Skeletal muscle tissue (tissue), 4 donors: ENCODE data around the gene C5. TPM values are rescaled to one million over a fixed set of nuclear protein-coding genes. Genes with fewer than 3 reads are reported as not detected.

ENCODE experiments used
- H3K27ac ChIP-seq: one replicate; pipeline ENCODE4 v1.7.0; 2013; ENCODE audit warnings: mild to moderate bottlenecking, low read depth, low read length, inconsistent platforms
- H3K27me3 ChIP-seq, 3 donors: one replicate each; pipeline ENCODE4 v1.7.0; 2013; ENCODE audit warnings: low read length in 3 of 3; ENCODE audit not compliant: control insufficient read depth in 3 of 3, insufficient read depth in 3 of 3
- H3K36me3 ChIP-seq, 3 donors: one replicate each; pipeline ENCODE4 v1.7.0; 2013; ENCODE audit warnings: low read length in 3 of 3; ENCODE audit not compliant: control insufficient read depth in 3 of 3, insufficient read depth in 3 of 3
- H3K4me1 ChIP-seq, 3 donors: one replicate each; pipeline ENCODE4 v1.7.0; 2013; ENCODE audit warnings: low read length in 3 of 3, mild to moderate bottlenecking in 3 of 3; ENCODE audit not compliant: control insufficient read depth in 3 of 3, insufficient read depth in 3 of 3
- H3K4me3 ChIP-seq, 3 donors: one replicate each; pipeline ENCODE4 v1.7.0; 2013; ENCODE audit warnings: low read length in 3 of 3
- H3K9ac ChIP-seq, 3 donors: one replicate each; pipeline ENCODE4 v1.7.0; 2013; ENCODE audit warnings: low read length in 3 of 3, mild to moderate bottlenecking in 3 of 3, moderate library complexity in 2 of 3, low read depth in 1 of 3
- H3K9me3 ChIP-seq, 3 donors: one replicate each; pipeline ENCODE4 v1.7.0; 2013; ENCODE audit warnings: low read length in 3 of 3; ENCODE audit not compliant: control insufficient read depth in 3 of 3
- total RNA-seq: library from RNA; depleted of rRNA; stranded (reverse); fragments of >200 nt; gene quantifications from one replicate; pipeline ENCODE4 v1.2.3, GENCODE V29; 2014
- donor health status: Osteomylitis.

C5 gene
- total RNA-seq, 1 donor from 2014 or later, result 9.9 TPM

DNA sequence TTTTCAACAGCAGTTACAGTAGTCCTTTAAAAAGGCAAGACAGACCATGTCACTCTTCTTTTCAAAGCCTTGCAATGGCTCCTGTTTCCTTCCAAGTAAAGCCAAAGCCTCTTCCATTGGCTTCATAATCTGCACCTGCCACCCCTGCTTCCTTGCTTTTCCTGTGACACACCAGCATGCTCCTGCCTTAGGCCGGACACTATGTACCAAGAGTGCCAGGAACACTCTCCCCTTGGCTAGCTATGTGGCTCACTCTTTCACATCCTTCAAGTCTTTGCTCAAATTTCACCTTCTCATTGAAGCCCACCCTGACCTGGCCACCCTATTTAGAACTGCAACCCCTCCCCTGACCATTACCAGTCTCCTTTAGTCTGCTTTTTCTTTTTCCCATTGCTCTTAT lies 101.3 kb downstream of the C5 start:
- H3K4me3 ChIP-seq, result no peak overlapping the region
- H3K9ac ChIP-seq, result no peak overlapping the region
- H3K36me3 ChIP-seq, result no peaks in the 10 kb centered on the region
- no peak overlapping the region for H3K27ac ChIP-seq
- no peaks in the 10 kb centered on the region for H3K4me1 ChIP-seq
- H3K9me3 ChIP-seq, result no peaks in the 10 kb centered on the region
- no peaks in the 10 kb centered on the region for H3K27me3 ChIP-seq

DNA sequence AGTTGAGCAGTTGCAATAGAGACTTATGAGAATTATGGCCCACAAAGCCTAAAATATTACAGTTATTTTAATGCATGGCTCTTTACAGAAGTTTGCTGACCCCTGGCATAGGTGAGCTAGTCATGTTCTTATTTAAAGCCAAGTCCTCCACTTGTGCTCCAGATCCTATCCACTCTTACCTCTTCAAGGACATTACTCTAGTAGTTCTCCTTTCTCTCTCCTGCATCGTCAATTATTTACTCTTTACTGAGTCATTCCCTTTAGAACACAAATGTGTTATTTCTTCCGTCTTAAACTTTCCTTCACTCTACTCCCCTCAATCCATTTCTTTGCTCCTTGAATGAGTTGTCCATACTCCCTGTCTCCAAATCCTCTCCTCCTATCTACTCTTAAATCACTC lies 102.9 kb downstream of the C5 start:
- Histone ChIP-seq H3K4me3 (no peak overlapping the region), H3K27ac (no peak overlapping the region), H3K36me3 (no peaks in the 10 kb centered on the region), H3K4me1 (peaks cover 7 to 9% (median 8%) of the 10 kb centered on the region in 3 donors), H3K27me3 (no peaks in the 10 kb centered on the region), H3K9me3 (no peaks in the 10 kb centered on the region), H3K9ac (no peak overlapping the region)

DNA sequence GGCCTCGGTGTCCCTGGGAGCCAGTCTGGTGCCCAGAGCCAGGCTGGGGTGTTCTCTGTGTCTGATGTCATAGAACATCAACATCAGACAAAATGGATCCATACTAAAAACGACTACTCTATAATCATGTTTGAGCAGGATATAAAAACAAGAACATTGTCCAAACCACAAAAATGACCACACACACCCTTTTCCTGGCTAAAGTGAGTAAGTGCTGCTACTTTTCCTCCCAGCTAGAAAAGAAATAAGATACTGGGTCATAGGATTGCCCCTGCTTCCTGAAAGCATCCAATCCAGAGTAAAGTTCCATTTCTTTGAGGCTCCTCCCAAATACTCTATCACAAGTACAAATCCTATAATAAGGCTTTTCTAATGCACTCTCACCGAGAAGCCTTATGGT lies 103.8 kb downstream of the C5 start:
- Histone ChIP-seq H3K9me3 (no peaks in the 10 kb centered on the region), H3K4me3 (no peak overlapping the region), H3K36me3 (no peaks in the 10 kb centered on the region)

DNA sequence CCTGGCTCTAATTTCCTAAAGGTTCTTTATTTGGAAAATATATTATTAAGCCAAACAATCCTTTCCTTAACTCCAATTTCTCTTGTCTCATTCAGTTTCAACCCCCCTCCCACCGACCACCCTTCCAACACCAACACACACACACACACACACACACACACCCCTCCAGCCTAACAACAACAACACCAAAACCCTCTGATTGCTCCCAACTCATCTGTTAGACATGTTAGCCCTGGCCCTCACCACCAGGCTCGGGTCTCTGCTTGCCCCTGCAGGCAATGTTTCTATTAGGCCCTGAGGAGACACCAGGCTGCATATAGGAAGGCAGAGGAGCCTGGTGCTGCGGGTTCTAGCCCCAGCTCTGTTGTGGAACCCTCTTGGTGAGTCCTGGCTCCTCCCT lies 105.1 kb downstream of the C5 start:
- no peaks in the 10 kb centered on the region for H3K27me3 ChIP-seq
- no peaks in the 10 kb centered on the region for H3K36me3 ChIP-seq
- H3K27ac ChIP-seq, result no peak overlapping the region
- peaks cover 8 to 18% (median 15%) of the 10 kb centered on the region in 3 donors for H3K4me1 ChIP-seq
- no peak overlapping the region for H3K9ac ChIP-seq
- no peaks in the 10 kb centered on the region for H3K9me3 ChIP-seq
- H3K4me3 ChIP-seq, result no peak overlapping the region

More for the DNA sequence above, 103.8 kb downstream of the C5 start:
- Histone ChIP-seq H3K9ac (no peak overlapping the region), H3K4me1 (peaks cover 8 to 15% (median 11%) of the 10 kb centered on the region in 3 donors), H3K27me3 (no peaks in the 10 kb centered on the region), H3K27ac (no peak overlapping the region)

DNA sequence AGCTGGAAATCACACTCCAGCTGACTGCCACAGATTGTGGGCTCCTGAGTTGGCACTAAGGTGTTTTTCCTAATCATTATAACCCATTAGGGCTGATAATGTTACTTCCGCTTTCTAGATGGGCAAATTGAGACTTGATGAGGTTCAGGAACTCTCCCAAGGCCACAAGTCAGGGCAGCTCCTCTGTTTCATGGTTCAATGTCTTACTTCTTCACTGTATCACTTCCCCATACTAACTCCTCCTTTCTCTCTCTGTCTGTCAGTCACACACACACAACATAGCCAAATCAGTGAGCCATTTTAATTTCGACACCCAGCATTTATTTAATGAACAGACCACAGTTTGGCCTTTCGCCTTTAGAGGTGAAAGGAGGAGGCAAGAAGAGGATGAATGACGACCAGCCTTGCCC lies 105.6 kb downstream of the C5 start:
- H3K9me3 ChIP-seq, result no peaks in the 10 kb centered on the region
- H3K27ac ChIP-seq, result no peak overlapping the region
- H3K36me3 ChIP-seq, result no peaks in the 10 kb centered on the region
- no peaks in the 10 kb centered on the region for H3K27me3 ChIP-seq
- no peak overlapping the region for H3K4me3 ChIP-seq
- peaks cover 8 to 18% (median 15%) of the 10 kb centered on the region in 3 donors for H3K4me1 ChIP-seq
- H3K9ac ChIP-seq, result no peak overlapping the region

DNA sequence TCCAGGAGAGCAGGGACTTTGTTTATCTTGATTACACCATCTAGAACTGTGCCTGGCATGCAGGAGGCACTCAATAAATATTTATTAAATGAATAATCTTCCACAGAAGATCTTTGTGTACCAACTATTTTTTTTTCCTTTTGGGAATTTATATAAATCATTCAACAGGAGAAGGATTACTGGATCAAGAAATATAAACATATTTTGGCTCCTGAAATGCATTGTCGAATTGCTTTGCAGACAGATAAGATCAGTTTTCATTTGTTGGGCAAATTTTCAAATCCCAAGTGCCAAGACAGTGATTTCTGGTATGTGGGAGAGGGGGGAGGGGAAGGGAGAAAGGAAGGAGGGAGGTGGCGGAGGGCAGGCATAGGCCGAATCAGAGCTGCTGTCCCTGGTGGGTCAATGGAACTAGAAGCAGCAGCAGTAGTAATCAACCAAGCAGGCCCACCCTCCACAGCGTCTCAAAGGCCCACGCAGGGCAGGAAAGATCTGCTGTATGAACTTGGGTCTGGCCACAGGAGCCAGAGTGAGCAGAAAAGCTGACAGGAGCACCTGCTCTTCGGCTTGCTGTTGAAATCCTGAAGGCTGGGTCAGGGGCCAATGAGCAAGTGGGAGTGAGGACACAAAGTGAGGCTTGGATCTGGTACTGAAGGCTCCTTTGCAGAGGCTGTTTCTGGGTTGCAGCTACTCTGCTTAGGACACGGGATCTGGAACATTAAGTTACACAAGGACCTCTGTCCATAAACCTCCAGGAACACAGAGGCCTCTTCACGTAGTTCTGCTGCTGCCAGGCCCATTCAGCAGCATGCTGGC lies 107.7 kb downstream of the C5 start:
- Histone ChIP-seq H3K27me3 (no peaks in the 10 kb centered on the region), H3K4me1 (peaks cover 8 to 18% (median 15%) of the 10 kb centered on the region in 3 donors), H3K36me3 (no peaks in the 10 kb centered on the region), H3K27ac (peak overlapping the region; percentile 49), H3K9ac (peak overlapping the region; percentile 24 to 67 (median 63)), H3K9me3 (no peaks in the 10 kb centered on the region), H3K4me3 (peak overlapping the region in 1 of 3 donors; percentile 42)

DNA sequence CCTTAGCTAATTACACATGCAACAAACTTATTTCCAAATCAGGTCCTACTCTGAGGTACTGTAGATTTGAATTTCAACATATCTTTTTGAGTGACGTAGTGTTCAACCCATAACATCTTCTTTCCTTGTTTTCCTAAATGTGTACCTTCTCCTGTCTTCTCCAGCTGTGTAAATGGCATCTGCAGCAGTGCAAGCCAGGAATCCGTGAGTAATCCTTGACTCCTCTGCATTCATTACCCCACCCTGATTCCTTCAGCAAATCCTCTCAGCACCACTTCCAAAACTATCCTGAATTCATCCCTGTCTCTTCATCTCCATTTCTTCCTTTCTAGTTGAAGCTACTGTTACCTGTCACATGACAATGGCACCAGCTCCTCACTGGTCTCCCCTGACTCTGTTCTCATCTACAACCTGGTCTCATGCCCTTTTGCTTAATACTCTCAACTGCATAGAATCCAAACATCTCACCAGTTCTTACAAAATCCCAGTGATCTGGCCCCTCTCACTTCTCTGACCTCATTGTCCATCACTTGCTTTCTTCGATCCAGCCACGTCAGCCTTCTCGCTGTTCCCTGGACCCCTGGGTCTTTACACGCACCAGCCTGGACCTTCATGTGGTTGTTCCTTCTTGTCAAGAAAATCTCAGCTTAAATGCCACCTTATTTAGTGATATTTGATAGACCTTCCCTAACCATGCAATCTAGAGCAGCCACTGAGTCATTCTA lies 108.9 kb downstream of the C5 start:
- H3K4me3 ChIP-seq, result no peak overlapping the region
- H3K4me1 ChIP-seq, result peaks cover 9 to 26% (median 20%) of the 10 kb centered on the region in 3 donors
- H3K36me3 ChIP-seq, result no peaks in the 10 kb centered on the region
- no peak overlapping the region for H3K9ac ChIP-seq
- H3K27me3 ChIP-seq, result no peaks in the 10 kb centered on the region
- no peaks in the 10 kb centered on the region for H3K9me3 ChIP-seq
- H3K27ac ChIP-seq, result peak overlapping the region; percentile 38

DNA sequence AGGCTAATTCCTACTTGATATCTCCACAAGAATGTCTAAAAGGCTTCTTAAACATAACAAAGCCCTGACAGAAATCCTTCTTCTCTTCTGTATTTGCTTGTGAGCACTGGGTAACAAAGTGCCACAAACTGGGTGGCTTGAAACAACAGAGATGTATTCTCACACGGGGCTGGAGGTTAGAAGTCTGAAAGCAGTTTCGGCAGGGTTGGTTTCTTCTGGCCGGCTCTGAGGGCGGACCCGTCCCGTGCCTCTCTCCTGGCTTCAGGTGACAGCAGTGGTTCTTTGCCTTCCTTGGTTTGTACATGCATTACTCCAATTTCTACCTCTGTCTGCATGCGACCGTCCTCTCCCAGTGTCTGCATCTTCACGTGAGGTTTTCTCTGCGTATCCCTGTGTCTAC lies 109.5 kb downstream of the C5 start:
- no peak overlapping the region for H3K9ac ChIP-seq
- no peaks in the 10 kb centered on the region for H3K27me3 ChIP-seq
- no peaks in the 10 kb centered on the region for H3K9me3 ChIP-seq
- H3K36me3 ChIP-seq, result no peaks in the 10 kb centered on the region
- no peak overlapping the region for H3K27ac ChIP-seq
- H3K4me3 ChIP-seq, result no peak overlapping the region
- H3K4me1 ChIP-seq, result peaks cover 16 to 32% (median 26%) of the 10 kb centered on the region in 3 donors

DNA sequence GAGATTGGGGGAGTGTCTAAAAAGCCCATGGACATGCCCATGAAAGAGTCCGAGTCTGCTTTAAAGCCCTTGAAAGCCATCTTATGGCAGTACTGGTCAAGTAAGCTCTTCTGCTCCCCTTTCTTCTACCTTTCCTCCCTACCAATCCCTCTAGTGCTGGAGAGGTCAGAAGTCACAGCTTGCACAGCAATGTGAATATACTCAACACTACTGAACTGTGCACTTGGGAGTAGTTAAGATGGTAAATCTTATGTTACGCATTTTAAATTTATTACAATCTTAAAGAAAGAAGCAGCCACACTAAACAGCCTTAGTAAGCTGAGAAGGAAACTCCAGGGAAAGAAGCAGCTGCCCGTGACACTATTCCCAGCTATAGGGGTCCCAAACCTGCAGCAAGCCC lies 111.2 kb downstream of the C5 start:
- H3K4me1 ChIP-seq, result peaks cover 23 to 43% (median 36%) of the 10 kb centered on the region in 3 donors

DNA sequence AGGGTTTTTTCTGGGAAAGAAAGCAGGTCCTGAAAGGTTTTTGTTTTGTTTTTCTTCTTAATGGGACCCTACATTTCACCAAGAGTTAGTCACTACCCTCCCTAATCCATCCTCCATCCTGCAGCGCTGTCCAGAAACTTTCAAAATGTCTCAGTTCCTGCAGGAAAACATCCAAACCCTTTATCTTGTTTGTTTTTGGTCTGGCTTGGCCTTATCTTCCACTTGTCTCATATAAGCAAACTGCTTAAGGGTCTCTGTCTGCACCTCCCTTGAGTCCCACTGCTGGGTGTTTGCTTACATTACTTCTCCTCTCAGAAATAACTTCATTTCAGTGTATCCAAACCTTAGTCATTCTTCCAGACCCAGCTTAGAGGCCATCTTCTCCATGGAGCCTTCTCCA lies 112.5 kb downstream of the C5 start:
- Histone ChIP-seq H3K27ac (no peak overlapping the region), H3K4me1 (peaks cover 21 to 38% (median 33%) of the 10 kb centered on the region in 3 donors), H3K9ac (no peak overlapping the region), H3K9me3 (no peaks in the 10 kb centered on the region), H3K27me3 (no peaks in the 10 kb centered on the region), H3K4me3 (no peak overlapping the region), H3K36me3 (no peaks in the 10 kb centered on the region)

More for the DNA sequence above, 111.2 kb downstream of the C5 start:
- Histone ChIP-seq H3K36me3 (no peaks in the 10 kb centered on the region), H3K9me3 (no peaks in the 10 kb centered on the region), H3K4me3 (no peak overlapping the region), H3K27me3 (no peaks in the 10 kb centered on the region), H3K9ac (no peak overlapping the region), H3K27ac (no peak overlapping the region)
